IPS DF 4.7 (cell line): ENCODE measurements around the gene DAB2.

Experiments used
- DNase-seq: peaks from one replicate; pipeline ENCODE4 v3.0.0-alpha.2; 2013; ENCODE audit warnings: low spot score; ENCODE audit errors: extremely low read depth

The DAB2 gene

GRCh38 chr5:39448506-39449128, 23.8 kb upstream of the DAB2 start:
- no peak for DNase-seq

DNA sequence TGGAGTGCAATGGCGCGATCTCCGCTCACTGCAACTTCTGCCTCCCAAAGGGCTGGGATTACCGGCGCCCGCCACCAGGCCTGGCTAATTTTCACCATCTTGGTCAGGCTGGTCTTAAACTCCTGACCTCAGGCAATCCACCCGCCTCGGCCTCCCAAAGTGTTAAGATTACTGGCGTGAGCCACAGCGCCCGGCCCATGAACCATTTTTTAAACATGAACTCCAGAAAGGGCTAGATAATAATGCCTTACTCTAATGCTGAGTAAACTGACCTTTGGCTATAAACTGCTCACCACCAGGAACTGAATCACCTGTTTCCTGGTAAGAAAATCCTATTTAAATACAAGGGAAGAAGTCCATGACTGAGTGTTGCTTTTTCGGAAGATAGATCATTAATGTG, 23.2 kb upstream of the DAB2 start:
- no peak for DNase-seq

- no peak for DNase-seq
These were observed 22.3 kb upstream of the DAB2 start for GRCh38 chr5:39447059-39447458.

- no peak for DNase-seq
These were observed 21.5 kb upstream of the DAB2 start for GRCh38 chr5:39446231-39446630.

DNA sequence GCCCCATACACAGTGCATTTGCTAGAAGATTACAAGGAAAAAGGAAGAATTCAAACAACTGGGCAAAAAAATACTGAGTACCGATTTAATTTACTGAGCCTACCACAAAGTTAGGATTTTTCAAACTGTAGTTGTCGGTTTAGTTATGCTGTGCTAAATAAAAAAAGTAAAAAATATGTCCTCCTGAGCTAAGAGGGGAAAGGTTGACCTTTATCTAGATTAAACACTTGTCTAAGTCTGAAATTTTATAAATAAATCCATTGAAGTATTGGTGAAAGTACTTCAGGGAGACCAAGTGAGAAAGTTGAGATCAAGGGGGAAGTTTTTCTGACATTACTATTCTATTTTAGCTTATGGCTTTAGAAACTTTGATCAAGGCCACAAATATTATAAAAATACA, 19.1 kb upstream of the DAB2 start:
- DNase-seq: no peak

- no peak for DNase-seq
These were observed 18.2 kb upstream of the DAB2 start for GRCh38 chr5:39442991-39443390.

DNA sequence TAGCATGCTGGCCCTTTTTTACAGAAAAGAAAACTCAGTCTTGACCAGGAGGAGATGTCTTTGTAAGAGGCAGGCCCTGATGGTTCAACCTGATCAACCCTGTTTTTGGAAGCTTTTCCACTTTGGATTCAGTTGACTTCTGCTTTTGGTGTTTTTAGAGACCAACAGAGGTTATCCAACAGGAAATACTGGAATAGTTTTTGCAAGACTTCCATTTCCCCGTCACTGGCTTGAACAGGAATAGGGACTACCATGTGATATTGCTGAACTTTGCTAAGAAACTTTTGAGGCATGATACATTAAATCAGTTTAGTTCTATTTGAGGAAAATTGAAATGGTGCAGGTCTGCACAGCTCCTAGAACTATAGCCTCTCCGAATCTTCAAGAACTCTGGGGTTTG, 17.1 kb upstream of the DAB2 start:
- DNase-seq: no peak

- no peak for DNase-seq
These were observed 16.3 kb upstream of the DAB2 start for GRCh38 chr5:39440958-39441624.

DNA sequence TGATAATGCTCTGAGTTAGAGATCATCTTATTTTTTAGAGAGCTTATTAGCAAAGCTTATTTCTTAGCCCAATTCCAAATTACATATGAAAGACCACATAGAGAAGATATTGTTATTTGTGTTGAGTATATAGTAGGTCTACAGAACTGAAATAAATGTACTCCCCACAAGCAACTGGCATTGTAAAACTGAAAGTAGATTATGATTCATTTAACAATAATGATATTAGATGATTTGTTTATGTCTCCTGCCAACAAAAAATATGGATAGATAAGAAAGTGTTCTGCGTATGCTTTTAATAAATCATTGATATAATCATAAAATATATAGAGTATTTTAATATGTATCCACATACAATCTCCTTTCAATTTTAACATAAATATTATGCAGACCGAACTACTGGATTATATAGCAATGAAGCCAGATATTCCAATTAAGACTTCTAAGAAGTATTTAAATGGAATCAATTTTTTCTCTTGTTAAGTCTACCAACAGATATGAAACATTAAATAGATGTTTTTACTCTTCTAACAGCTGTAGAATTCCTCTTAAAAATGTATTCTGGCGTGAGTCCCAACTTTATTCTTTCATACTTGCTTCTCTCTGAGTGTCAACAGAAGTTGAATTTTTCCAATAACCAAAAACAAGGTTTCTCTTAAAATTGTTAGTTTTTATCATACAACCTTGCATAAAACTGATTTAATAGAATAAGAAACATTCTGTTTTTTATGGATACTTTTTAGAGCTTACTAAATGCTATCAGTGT, 15.6 kb upstream of the DAB2 start:
- no peak for DNase-seq

DNA sequence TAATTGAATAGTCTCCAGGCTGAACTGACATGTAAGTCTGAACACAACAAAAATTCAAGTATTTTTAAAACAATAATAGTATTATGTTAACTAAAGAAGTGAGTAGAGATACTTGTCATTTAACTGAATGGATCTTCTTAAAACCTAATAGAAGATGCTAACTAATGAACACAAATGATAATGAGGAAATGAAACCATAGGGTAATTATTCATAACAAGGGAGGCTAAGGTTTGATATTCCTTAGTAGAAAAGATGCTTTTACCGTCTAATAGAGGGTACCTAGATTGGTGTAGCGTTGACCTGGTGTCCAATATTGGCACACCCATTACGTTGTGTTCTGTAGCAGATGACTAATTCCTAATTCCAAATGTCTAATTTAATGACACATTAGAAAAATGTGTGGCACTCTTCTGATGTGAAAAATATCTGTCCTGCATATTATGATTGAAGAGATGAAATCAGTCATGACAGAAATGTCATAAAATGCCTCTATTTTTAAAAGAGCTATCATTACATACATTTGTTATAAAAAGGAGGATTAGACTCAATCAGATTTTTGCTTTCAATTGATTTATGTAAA, 14.9 kb upstream of the DAB2 start:
- no peak for DNase-seq

DNA sequence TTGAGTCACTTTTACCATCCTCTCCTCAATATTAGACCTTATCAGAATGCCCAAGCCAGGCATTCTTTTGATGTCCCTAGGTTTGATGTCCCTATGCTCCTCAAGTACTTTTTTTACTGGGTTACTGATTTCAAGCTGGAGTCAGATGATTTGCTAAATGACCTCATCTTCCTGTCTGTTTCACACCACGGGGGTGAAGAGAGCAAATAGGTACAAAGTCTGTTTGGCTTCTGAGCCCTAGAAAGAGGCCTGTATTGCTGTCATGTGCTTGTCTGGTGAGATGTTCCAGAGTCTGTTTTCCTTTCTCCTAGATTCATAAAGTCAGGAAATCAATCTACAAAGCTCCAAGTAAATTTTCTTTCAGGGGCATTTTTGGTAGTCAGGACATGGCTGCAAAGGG, 12.7 kb upstream of the DAB2 start:
- DNase-seq: no peak

DNA sequence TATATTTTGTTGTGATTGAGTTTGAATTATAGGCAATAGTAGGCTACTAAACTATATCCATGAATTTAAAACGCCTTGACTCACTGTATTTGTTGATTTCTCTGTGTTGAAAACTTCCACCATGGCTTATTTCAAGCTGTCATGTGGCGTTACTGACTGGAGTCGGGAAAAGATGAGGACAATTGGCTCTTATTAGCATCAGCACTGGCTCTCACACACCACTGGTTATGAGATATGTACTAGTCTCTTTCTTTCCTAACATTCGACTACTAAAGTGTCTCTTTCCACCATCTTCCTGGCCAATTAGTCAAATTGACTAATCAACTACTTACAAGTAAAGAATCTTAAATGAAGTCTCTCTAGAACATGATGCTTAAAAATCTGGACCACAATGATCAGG, 9.1 kb upstream of the DAB2 start:
- DNase-seq: no peak

- DNase-seq: no peak
These were observed 8.1 kb upstream of the DAB2 start for GRCh38 chr5:39432696-39433530.

DNA sequence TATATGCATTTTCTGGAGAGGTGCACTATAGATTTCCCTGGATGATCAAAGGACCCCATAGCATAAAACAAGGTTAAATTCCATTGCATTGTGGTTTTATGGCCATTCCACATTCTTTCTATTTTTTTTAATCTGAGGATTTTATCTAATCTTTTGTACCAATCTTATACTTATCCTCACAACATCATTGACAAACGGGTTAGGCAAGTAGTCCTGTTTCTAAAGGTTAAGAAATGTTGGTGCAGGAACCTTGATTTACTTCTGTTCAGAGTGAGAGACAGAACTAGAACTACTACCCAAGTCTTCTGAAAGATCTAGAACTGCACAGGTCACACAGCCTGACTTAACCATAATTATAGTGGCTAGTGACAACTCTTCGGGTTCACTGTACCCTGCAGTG, 5.7 kb upstream of the DAB2 start:
- DNase-seq: no peak

DNA sequence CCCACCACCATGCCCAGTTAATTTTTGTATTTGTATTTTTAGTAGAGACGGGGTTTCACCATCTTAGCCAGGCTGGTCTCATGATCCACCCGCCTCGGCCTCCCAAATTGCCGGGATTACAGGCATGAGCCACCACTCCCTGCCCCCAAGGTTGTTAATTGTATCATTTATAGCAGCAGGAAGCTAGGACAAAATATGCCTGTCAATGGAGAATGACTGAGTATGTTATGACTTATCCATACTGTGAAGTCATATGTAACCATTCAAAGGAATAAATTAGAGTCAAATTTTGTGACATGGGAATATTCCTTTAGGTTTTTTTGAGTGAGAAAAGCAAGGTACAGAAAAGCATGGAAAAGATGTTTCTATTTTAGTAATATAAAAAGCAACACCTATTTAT, 3.9 kb upstream of the DAB2 start:
- DNase-seq: no peak

GRCh38 chr5:39427633-39428032, 2.9 kb upstream of the DAB2 start:
- no peak for DNase-seq

- DNase-seq: no peak
These were observed 2.4 kb upstream of the DAB2 start for GRCh38 chr5:39427229-39427628.

- DNase-seq: no peak
These were observed 1.9 kb upstream of the DAB2 start for GRCh38 chr5:39426746-39427105.

- DNase-seq: no peak
These were observed 1.4 kb upstream of the DAB2 start for GRCh38 chr5:39426051-39426745.

GRCh38 chr5:39423331-39423751, 1.4 kb downstream of the DAB2 start:
- DNase-seq: no peak

- no peak for DNase-seq
These were observed 2.0 kb downstream of the DAB2 start for GRCh38 chr5:39422728-39423285.
